Astrocyte (in vitro differentiated cells and primary cell): ENCODE results near the gene OPCML. TPM values are rescaled to one million over a fixed set of nuclear protein-coding genes. Genes with fewer than 3 reads are reported as not detected.

Experiments used
- DNase-seq: peaks from one replicate; pipeline ENCODE4 v3.0.0-alpha.2; 2010; ENCODE audit warnings: low read depth
- FAIRE-seq: peaks from 2 replicates; lab custom pipeline; 2011; peaks lifted over from hg19 to GRCh38; lab: Jason Lieb, UNC
- H2AFZ ChIP-seq: 2 replicates; pipeline ENCODE4 v1.6.0; 2012; ENCODE audit warnings: low read depth, low read length, inconsistent platforms
- H3K27ac ChIP-seq: 2 replicates; pipeline ENCODE4 v1.5.1; 2011; ENCODE audit warnings: low read depth, low read length, inconsistent platforms
- H3K27me3 ChIP-seq: 2 replicates; pipeline ENCODE4 v1.6.0; 2011; ENCODE audit warnings: low read length, inconsistent platforms; ENCODE audit not compliant: insufficient read depth
- H3K36me3 ChIP-seq: 2 replicates; pipeline ENCODE4 v1.5.1; 2011; ENCODE audit warnings: low read length, inconsistent platforms; ENCODE audit not compliant: insufficient read depth
- H3K4me1 ChIP-seq: 2 replicates; pipeline ENCODE4 v1.5.1; 2011; ENCODE audit warnings: low read length, inconsistent platforms; ENCODE audit not compliant: insufficient read depth
- H3K4me2 ChIP-seq: 2 replicates; pipeline ENCODE4 v1.6.0; 2012; ENCODE audit warnings: low read length, inconsistent platforms
- H3K4me3 ChIP-seq: 2 replicates; pipeline ENCODE4 v1.5.1; 2011; ENCODE audit warnings: low read depth, mild to moderate bottlenecking, low read length, inconsistent platforms; ENCODE audit not compliant: insufficient read depth
- H3K79me2 ChIP-seq: 2 replicates; pipeline ENCODE4 v1.6.0; 2012; ENCODE audit warnings: mild to moderate bottlenecking, low read length, inconsistent platforms; ENCODE audit not compliant: insufficient read depth
- H3K9ac ChIP-seq: 2 replicates; pipeline ENCODE4 v1.6.0; 2012; ENCODE audit warnings: mild to moderate bottlenecking, low read length, inconsistent platforms
- H3K9me3 ChIP-seq: 2 replicates; pipeline ENCODE4 v1.5.1; 2012; ENCODE audit warnings: low read depth, mild to moderate bottlenecking, low read length, inconsistent platforms; ENCODE audit not compliant: insufficient read depth
- H4K20me1 ChIP-seq: 2 replicates; pipeline ENCODE4 v1.6.0; 2012; ENCODE audit warnings: low read length, inconsistent platforms; ENCODE audit not compliant: insufficient read depth
- H3K27ac Mint-ChIP-seq: one replicate; pipeline ENCODE4 v1.8.0; 2021; ENCODE audit warnings: mild to moderate bottlenecking, mixed read lengths; ENCODE audit not compliant: unreplicated experiment
- H3K27me3 Mint-ChIP-seq: one replicate; pipeline ENCODE4 v1.8.0; 2021; ENCODE audit warnings: low read depth, mixed read lengths; ENCODE audit not compliant: unreplicated experiment
- H3K36me3 Mint-ChIP-seq: one replicate; pipeline ENCODE4 v1.8.0; 2021; ENCODE audit warnings: low read depth, mixed read lengths; ENCODE audit not compliant: unreplicated experiment
- H3K4me1 Mint-ChIP-seq: one replicate; pipeline ENCODE4 v1.8.0; 2021; ENCODE audit warnings: low read depth, mixed read lengths; ENCODE audit not compliant: unreplicated experiment
- H3K4me3 Mint-ChIP-seq: one replicate; pipeline ENCODE4 v1.8.0; 2021; ENCODE audit warnings: mild to moderate bottlenecking, moderate library complexity, mixed read lengths; ENCODE audit not compliant: unreplicated experiment
- H3K9me3 Mint-ChIP-seq: one replicate; pipeline ENCODE4 v1.8.0; 2021; ENCODE audit warnings: mild to moderate bottlenecking, mixed read lengths; ENCODE audit not compliant: unreplicated experiment
- EZH2 ChIP-seq: IDR thresholded peaks from 2 replicates; pipeline ENCODE4 v1.6.1; 2012; ENCODE audit warnings: mild to moderate bottlenecking, low read length, inconsistent platforms; ENCODE audit not compliant: insufficient read depth
- total RNA-seq: library from RNA; stranded (reverse); gene quantifications from 2 replicates; pipeline ENCODE4 v1.2.1, GENCODE V29; 2021
- TF ChIP-seq, protein P1 (sequence below): IDR thresholded peaks from 2 replicates; pipeline ENCODE4 v1.5.1; 2011; ENCODE audit warnings: low read depth, mild to moderate bottlenecking, inconsistent platforms, low read length, moderate library complexity; ENCODE audit not compliant: insufficient read depth

The OPCML gene
- total RNA-seq, 1 donor from 2014 or later, result 7.9 TPM

DNA sequence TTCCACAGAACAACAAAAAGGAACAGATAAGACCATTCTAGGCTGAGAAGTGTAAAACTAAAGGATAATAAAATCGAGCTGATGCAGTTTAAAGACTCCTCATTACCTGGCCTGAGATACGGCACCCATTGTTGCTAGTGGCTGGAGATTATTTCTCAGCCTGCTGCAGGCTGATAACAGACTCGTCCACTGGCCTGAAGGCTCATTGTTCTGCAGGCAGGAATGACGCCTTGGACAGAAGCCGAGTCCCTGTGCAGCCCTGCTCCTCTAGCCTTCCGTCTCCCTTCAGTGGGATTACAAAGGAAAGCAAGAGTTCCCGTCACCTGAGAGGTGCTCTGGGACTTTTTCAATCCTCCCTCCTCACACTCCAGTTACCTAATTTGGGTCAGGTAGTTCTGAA lies 1065.3 kb downstream of the OPCML start:
- Histone ChIP-seq H3K4me1 (peaks cover 9% of the 10 kb centered on the region), H3K27ac (no peak overlapping the region), H4K20me1 (no peaks in the 10 kb centered on the region), H3K4me3 (no peak overlapping the region), H2AFZ (no peak overlapping the region), H3K27me3 (peaks cover 5% of the 10 kb centered on the region), H3K36me3 (no peaks in the 10 kb centered on the region), H3K9me3 (no peaks in the 10 kb centered on the region), H3K79me2 (no peaks in the 10 kb centered on the region), H3K4me2 (no peak overlapping the region), H3K9ac (no peak overlapping the region)
- Mint-ChIP-seq H3K27me3 (peaks cover 7% of the 10 kb centered on the region), H3K4me3 (no peak overlapping the region), H3K9me3 (peaks cover under 1% of the 10 kb centered on the region), H3K27ac (no peak overlapping the region), H3K36me3 (no peaks in the 10 kb centered on the region), H3K4me1 (peaks cover 9% of the 10 kb centered on the region)
- no peak for TF ChIP-seq EZH2
- TF ChIP-seq, protein P1, sequence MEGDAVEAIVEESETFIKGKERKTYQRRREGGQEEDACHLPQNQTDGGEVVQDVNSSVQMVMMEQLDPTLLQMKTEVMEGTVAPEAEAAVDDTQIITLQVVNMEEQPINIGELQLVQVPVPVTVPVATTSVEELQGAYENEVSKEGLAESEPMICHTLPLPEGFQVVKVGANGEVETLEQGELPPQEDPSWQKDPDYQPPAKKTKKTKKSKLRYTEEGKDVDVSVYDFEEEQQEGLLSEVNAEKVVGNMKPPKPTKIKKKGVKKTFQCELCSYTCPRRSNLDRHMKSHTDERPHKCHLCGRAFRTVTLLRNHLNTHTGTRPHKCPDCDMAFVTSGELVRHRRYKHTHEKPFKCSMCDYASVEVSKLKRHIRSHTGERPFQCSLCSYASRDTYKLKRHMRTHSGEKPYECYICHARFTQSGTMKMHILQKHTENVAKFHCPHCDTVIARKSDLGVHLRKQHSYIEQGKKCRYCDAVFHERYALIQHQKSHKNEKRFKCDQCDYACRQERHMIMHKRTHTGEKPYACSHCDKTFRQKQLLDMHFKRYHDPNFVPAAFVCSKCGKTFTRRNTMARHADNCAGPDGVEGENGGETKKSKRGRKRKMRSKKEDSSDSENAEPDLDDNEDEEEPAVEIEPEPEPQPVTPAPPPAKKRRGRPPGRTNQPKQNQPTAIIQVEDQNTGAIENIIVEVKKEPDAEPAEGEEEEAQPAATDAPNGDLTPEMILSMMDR, result no peak
- FAIRE-seq (no peak), DNase-seq (no peak)

DNA sequence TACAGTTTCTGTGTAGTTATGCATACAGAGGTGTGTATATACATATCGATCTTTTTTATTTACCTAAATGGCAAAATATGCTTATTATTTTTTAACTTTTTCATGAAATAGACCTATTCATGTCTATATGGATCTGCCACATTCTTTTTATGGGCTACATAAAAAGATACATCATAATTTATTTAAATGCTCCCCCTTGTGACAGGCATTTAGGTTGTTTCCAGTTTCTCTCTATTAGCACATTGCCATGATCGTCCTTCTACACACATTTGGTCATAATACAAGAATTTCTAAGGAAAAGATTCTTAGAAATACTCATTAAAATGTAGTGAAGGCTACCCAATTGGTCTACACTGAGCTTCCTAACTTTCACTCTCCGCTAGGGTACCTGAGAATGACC lies 1067.4 kb downstream of the OPCML start:
- no peak overlapping the region for H3K4me3 ChIP-seq

DNA sequence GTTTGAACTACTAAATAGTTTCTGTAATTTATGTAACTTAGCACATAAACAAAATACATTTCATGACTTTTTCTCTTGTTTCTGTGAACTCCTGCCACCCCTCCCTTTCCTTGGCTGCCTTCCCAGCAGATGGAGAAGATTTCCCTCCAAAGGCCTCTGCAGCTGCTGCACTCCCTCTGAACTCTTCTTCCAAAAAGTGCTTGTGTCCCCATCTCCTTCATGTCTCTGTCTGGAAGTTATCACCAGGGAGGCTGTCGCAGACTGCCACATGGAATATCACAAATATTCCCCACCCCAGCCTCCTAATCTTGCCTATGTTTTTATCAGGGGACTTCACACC lies 1068.3 kb downstream of the OPCML start:
- H2AFZ ChIP-seq, result no peak overlapping the region
- Mint-ChIP-seq H3K36me3 (peaks cover 6% of the 10 kb centered on the region), H3K4me1 (no peaks in the 10 kb centered on the region), H3K27ac (no peak overlapping the region), H3K4me3 (no peak overlapping the region), H3K9me3 (peaks cover 13% of the 10 kb centered on the region), H3K27me3 (peaks cover 7% of the 10 kb centered on the region)
- DNase-seq (no peak), FAIRE-seq (no peak)
- no peak for TF ChIP-seq EZH2
- TF ChIP-seq, protein P1, result no peak
- no peaks in the 10 kb centered on the region for H3K9me3 ChIP-seq
- H3K36me3 ChIP-seq, result no peaks in the 10 kb centered on the region
- H3K9ac ChIP-seq, result no peak overlapping the region
- H3K79me2 ChIP-seq, result no peaks in the 10 kb centered on the region
- no peak overlapping the region for H3K4me2 ChIP-seq
- H4K20me1 ChIP-seq, result no peaks in the 10 kb centered on the region
- H3K4me3 ChIP-seq, result no peak overlapping the region
- H3K4me1 ChIP-seq, result no peaks in the 10 kb centered on the region
- H3K27me3 ChIP-seq, result peaks cover 5% of the 10 kb centered on the region
- H3K27ac ChIP-seq, result no peak overlapping the region

More for the DNA sequence above, 1067.4 kb downstream of the OPCML start:
- TF ChIP-seq, protein P1, result no peak
- no peak for TF ChIP-seq EZH2
- FAIRE-seq, result no peak
- Mint-ChIP-seq H3K4me1 (no peaks in the 10 kb centered on the region), H3K27ac (no peak overlapping the region), H3K36me3 (peaks cover 6% of the 10 kb centered on the region), H3K9me3 (peaks cover 13% of the 10 kb centered on the region), H3K4me3 (no peak overlapping the region), H3K27me3 (peaks cover 7% of the 10 kb centered on the region)
- Histone ChIP-seq H2AFZ (no peak overlapping the region), H3K79me2 (no peaks in the 10 kb centered on the region), H3K36me3 (no peaks in the 10 kb centered on the region), H4K20me1 (no peaks in the 10 kb centered on the region), H3K9me3 (no peaks in the 10 kb centered on the region), H3K27ac (no peak overlapping the region), H3K9ac (no peak overlapping the region), H3K4me1 (no peaks in the 10 kb centered on the region), H3K4me2 (no peak overlapping the region), H3K27me3 (peaks cover 5% of the 10 kb centered on the region)
- DNase-seq, result no peak
